HepG2 (cell line): ENCODE measurements around the gene HSDL2. TPM values are rescaled to one million over a fixed set of nuclear protein-coding genes. Genes with fewer than 3 reads are reported as not detected.

Experiments used
- ATAC-seq: fragments of 200-7000 bp; cut with Tn5 transposase; 3 replicates; pipeline ENCODE4 v1.9.1; 2020; ENCODE audit warnings: mild to moderate bottlenecking, moderate library complexity
- BruUV-seq: library from RNA; stranded (reverse); fragments of 400-500 nt; replicated peaks from 2 replicates; lab custom pipeline; 2021; lab: Mats Ljungman, UMichigan
- CTCF ChIA-PET: fragments of 300-600 bp; formaldehyde crosslinking; extraction: SDS; loops from one replicate; lab custom pipeline; 2021; ENCODE audit warnings: low total read pairs, inconsistent platforms, low intra/inter-chr PET ratio; lab: Yijun Ruan, JAX
- POLR2A ChIA-PET: fragments of 350-600 bp; sonication (Branson Sonifier 250); formaldehyde crosslinking; loops from one replicate; lab custom pipeline; 2020; ENCODE audit warnings: antibody characterized with exemption, inconsistent platforms; lab: Yijun Ruan, JAX
- DNase-seq: peaks from one replicate; pipeline ENCODE4 v3.0.0-alpha.2; 2015; ENCODE audit warnings: low spot score
- FAIRE-seq: peaks from 3 replicates; lab custom pipeline; 2011; peaks lifted over from hg19 to GRCh38; lab: Jason Lieb, UNC
- H2AFZ ChIP-seq: one replicate; pipeline ENCODE4 v1.6.1; 2011; ENCODE audit warnings: low read length, inconsistent platforms
- H3K27ac ChIP-seq: fragments of 300-600 bp; 3 replicates; pipeline ENCODE4 v1.8.0; 2011; ENCODE audit warnings: mixed run types, mild to moderate bottlenecking, mixed read lengths, low read length, inconsistent platforms; ENCODE audit not compliant: insufficient read depth; ENCODE audit errors: extremely low read length
- H3K27me3 ChIP-seq, 2 experiments: fragments of 200-600 bp in 1 of 2; 2 replicates in 1 of 2; 3 replicates in 1 of 2; pipeline versions ENCODE4 v1.6.0 to v1.8.0; 2011; ENCODE audit warnings: low read length in 2 of 2, mild to moderate bottlenecking in 2 of 2, moderate library complexity in 2 of 2, inconsistent platforms in 1 of 2; ENCODE audit not compliant: insufficient read depth in 2 of 2, control insufficient read depth in 1 of 2
- H3K36me3 ChIP-seq, 2 experiments: fragments of 200-600 bp in 1 of 2; replicated peaks in 1 of 2; 2 replicates in 1 of 2; 3 replicates in 1 of 2; pipeline versions ENCODE4 v1.5.1 to v1.8.0; 2011; ENCODE audit warnings: low read length in 2 of 2, inconsistent platforms in 1 of 2; ENCODE audit not compliant: insufficient read depth in 2 of 2, control insufficient read depth in 1 of 2
- H3K4me1 ChIP-seq: 2 replicates; pipeline ENCODE4 v1.5.1; 2012; ENCODE audit warnings: low read length, inconsistent platforms; ENCODE audit not compliant: insufficient read depth
- H3K4me2 ChIP-seq: 2 replicates; pipeline ENCODE4 v1.6.0; 2011; ENCODE audit warnings: low read depth, low read length, inconsistent platforms
- H3K4me3 ChIP-seq, 3 experiments: fragments of 200-600 bp in 1 of 3; sonication (generic), shearing (Covaris generic) in 1 of 3; replicated peaks in 1 of 3; 2 replicates each; pipeline ENCODE4 v1.5.1; 2011 to 2016; ENCODE audit warnings: low read length in 3 of 3, inconsistent platforms in 2 of 3, low read depth in 2 of 3, mild to moderate bottlenecking in 2 of 3, control low read depth in 1 of 3, mixed read lengths in 1 of 3; ENCODE audit not compliant: insufficient read depth in 1 of 3
- H3K79me2 ChIP-seq: one replicate; pipeline ENCODE4 v1.6.1; 2011; ENCODE audit warnings: low read length, inconsistent platforms; ENCODE audit not compliant: insufficient read depth
- H3K9ac ChIP-seq: 2 replicates; pipeline ENCODE4 v1.6.0; 2011; ENCODE audit warnings: mild to moderate bottlenecking, low read depth, low read length, inconsistent platforms; ENCODE audit not compliant: insufficient read depth
- H3K9me3 ChIP-seq: 2 replicates; pipeline ENCODE4 v1.5.1; 2012; ENCODE audit warnings: mild to moderate bottlenecking, low read length
- H4K20me1 ChIP-seq: 2 replicates; pipeline ENCODE4 v1.6.0; 2011; ENCODE audit warnings: inconsistent platforms, mild to moderate bottlenecking, low read length, moderate library complexity; ENCODE audit not compliant: insufficient read depth
- NFIB ChIP-seq: sonication (generic); formaldehyde crosslinking; IDR thresholded peaks from 2 replicates; pipeline ENCODE4 v1.9.0; 2021; ENCODE audit warnings: missing genetic modification reagents, mild to moderate bottlenecking, borderline replicate concordance
- NR3C1 ChIP-seq: sonication (generic); formaldehyde crosslinking; IDR thresholded peaks from 2 replicates; pipeline ENCODE4 v1.4.0; 2020; ENCODE audit warnings: missing genetic modification reagents
- TOE1 ChIP-seq: sonication (generic); formaldehyde crosslinking; IDR thresholded peaks from 2 replicates; pipeline ENCODE4 v1.4.0; 2020; ENCODE audit warnings: mild to moderate bottlenecking, missing genetic modification reagents
- ZBTB25 ChIP-seq: IDR thresholded peaks from 2 replicates; pipeline ENCODE4 v1.6.1; 2018; ENCODE audit warnings: missing genetic modification reagents
- ZBTB38 ChIP-seq: sonication (generic); formaldehyde crosslinking; IDR thresholded peaks from 2 replicates; pipeline ENCODE4 v1.5.1; 2020; ENCODE audit warnings: mild to moderate bottlenecking, missing genetic modification reagents
- ZFX ChIP-seq: sonication (generic); formaldehyde crosslinking; IDR thresholded peaks from 2 replicates; pipeline ENCODE4 v1.4.0; 2020; ENCODE audit warnings: mild to moderate bottlenecking, low read depth, missing genetic modification reagents, moderate library complexity
- ZNF383 ChIP-seq: sonication (generic); formaldehyde crosslinking; IDR thresholded peaks from 2 replicates; pipeline ENCODE4 v1.4.0; 2020; ENCODE audit warnings: missing genetic modification reagents, mild to moderate bottlenecking, borderline replicate concordance
- in situ Hi-C: cut with HindIII; loops from 2 replicates; pipeline ENCODE4 v1.10.0; 2017; ENCODE audit warnings: low pct_unique_long_range_greater_than_20kb; ENCODE audit not compliant: extremely low pct_ligation_motif_present
- intact Hi-C: fragments of 100-400 bp; cut with micrococcal nuclease; formaldehyde crosslinking; loops from one replicate; pipeline ENCODE4 v1.10.0; 2022; ENCODE audit not compliant: unreplicated experiment
- polyA plus RNA-seq, 8 experiments: library from polyadenylated mRNA; depleted of rRNA in 3 of 8; stranded (reverse) in 7 of 8; unstranded in 1 of 8; fragments of >200 nt; fragmentation: Illumina TruSeq in 4 of 8; extraction: Trizol in 4 of 8; gene quantifications; 2 replicates each; pipeline versions ENCODE4 v1.2.1 to v1.2.3, GENCODE V29; 2011 to 2016; ENCODE audit warnings: low read depth in 4 of 8, missing spikeins in 1 of 8, mixed read lengths in 1 of 8; ENCODE audit not compliant: insufficient read depth in 1 of 8
- total RNA-seq, 5 experiments: library from RNA; depleted of rRNA; stranded (reverse); fragments of >200 nt; fragmentation: Illumina TruSeq; extraction: Trizol; gene quantifications; 2 replicates each; pipeline ENCODE4 v1.2.3, GENCODE V29; 2016; ENCODE audit warnings: low read depth in 1 of 5
- TF ChIP-seq, protein P1 (sequence below): sonication (generic); formaldehyde crosslinking; IDR thresholded peaks from 2 replicates; pipeline ENCODE4 v1.5.1; 2020; ENCODE audit warnings: mild to moderate bottlenecking, missing genetic modification reagents, moderate library complexity

The HSDL2 gene
- total and polyA plus RNA-seq, 2 of the 13 experiments (the other 11 are each of a cell fraction or from before 2014, with no cell fraction given): 55.3 to 80.2 TPM

GRCh38 chr9:112479221-112479620 lies 99.3 kb downstream of the HSDL2 start:
- TSS peak; percentile 33 for BruUV-seq
- in situ Hi-C loops: loop anchor here (25.0 kb wide), 1 partner anchor 233 kb away; the partner anchor contains the start of gene INIP
- Histone ChIP-seq H4K20me1 (no peaks in the 10 kb centered on the region), H3K36me3 (peaks cover 0 to 5% of the 10 kb centered on the region in 2 experiments; a peak in 3 of 5 replicates), H3K27ac (no peak overlapping the region), H3K27me3 (no peaks in the 10 kb centered on the region), H3K9me3 (peaks cover 13% of the 10 kb centered on the region), H2AFZ (no peak overlapping the region), H3K4me3 (no peak overlapping the region), H3K79me2 (no peaks in the 10 kb centered on the region), H3K4me2 (no peak overlapping the region), H3K4me1 (peaks cover under 1% of the 10 kb centered on the region; the same call in 1 of the 2 replicates)
- no peak for FAIRE-seq
- POLR2A ChIA-PET: no interaction called here
- CTCF ChIA-PET: no interaction called here
- intact Hi-C loops: no loop called here
- no peak for ATAC-seq
- TF ChIP-seq ZBTB25 (CRISPR knock-in tag): no peak
- no peak for TF ChIP-seq NR3C1
- TF ChIP-seq NFIB (CRISPR knock-in tag): no peak
- no peak for TF ChIP-seq ZNF383 (CRISPR knock-in tag)
- TF ChIP-seq, protein P1, sequence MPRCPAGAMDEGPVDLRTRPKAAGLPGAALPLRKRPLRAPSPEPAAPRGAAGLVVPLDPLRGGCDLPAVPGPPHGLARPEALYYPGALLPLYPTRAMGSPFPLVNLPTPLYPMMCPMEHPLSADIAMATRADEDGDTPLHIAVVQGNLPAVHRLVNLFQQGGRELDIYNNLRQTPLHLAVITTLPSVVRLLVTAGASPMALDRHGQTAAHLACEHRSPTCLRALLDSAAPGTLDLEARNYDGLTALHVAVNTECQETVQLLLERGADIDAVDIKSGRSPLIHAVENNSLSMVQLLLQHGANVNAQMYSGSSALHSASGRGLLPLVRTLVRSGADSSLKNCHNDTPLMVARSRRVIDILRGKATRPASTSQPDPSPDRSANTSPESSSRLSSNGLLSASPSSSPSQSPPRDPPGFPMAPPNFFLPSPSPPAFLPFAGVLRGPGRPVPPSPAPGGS (CRISPR knock-in tag): no peak
- TF ChIP-seq TOE1: no peak
- no peak for TF ChIP-seq ZBTB38 (CRISPR knock-in tag)
- no peak for TF ChIP-seq ZFX (CRISPR knock-in tag)
- TF ChIP-seq, all 625 proteins: peak for 0
- no peak overlapping the region for H3K9ac ChIP-seq
- DNase-seq: no peak
